WTC11 (cell line): ENCODE measurements around the gene ZXDC. TPM values are rescaled to one million over a fixed set of nuclear protein-coding genes. Genes with fewer than 3 reads are reported as not detected.

Source experiments
- ATAC-seq: fragments of 200-7000 bp; cut with Tn5 transposase; 2 replicates; pipeline ENCODE4 v1.10.0; 2021; ENCODE audit warnings: mild to moderate bottlenecking, moderate library complexity
- CTCF ChIA-PET: fragments of 300-600 bp; sonication (Branson Sonifier 250); formaldehyde crosslinking; loops from one replicate; lab custom pipeline; 2021; ENCODE audit warnings: antibody characterized with exemption; lab: Charles Lee
- POLR2A ChIA-PET: fragments of 350-600 bp; sonication (Branson Sonifier 250); formaldehyde crosslinking; loops from one replicate; lab custom pipeline; 2021; ENCODE audit warnings: antibody characterized with exemption; lab: Charles Lee
- DNase-seq: peaks from one replicate; pipeline ENCODE4 v3.0.0; 2021; ENCODE audit warnings: low spot score
- H3K27ac Mint-ChIP-seq: 2 replicates; pipeline ENCODE4 v1.8.0; 2021; ENCODE audit warnings: mixed read lengths
- H3K27me3 Mint-ChIP-seq: 2 replicates; pipeline ENCODE4 v1.8.0; 2021; ENCODE audit warnings: low read depth, mild to moderate bottlenecking, moderate library complexity, mixed read lengths
- H3K36me3 Mint-ChIP-seq: 2 replicates; pipeline ENCODE4 v1.8.0; 2021; ENCODE audit warnings: mixed read lengths
- H3K4me1 Mint-ChIP-seq: 2 replicates; pipeline ENCODE4 v1.8.0; 2022; ENCODE audit warnings: mixed read lengths
- H3K4me3 Mint-ChIP-seq: 2 replicates; pipeline ENCODE4 v1.8.0; 2021; ENCODE audit warnings: mild to moderate bottlenecking, moderate library complexity, mixed read lengths
- H3K9me3 Mint-ChIP-seq: 2 replicates; pipeline ENCODE4 v1.8.0; 2021; ENCODE audit warnings: mixed read lengths
- ARID4B ChIP-seq: sonication (generic); formaldehyde crosslinking; IDR thresholded peaks from 2 replicates; pipeline ENCODE4 v1.8.0; 2023; ENCODE audit warnings: missing genetic modification reagents, mild to moderate bottlenecking, borderline replicate concordance
- CBFB ChIP-seq: sonication (generic); formaldehyde crosslinking; IDR thresholded peaks from 2 replicates; pipeline ENCODE4 v1.8.1; 2022; ENCODE audit warnings: mild to moderate bottlenecking, low read depth, missing genetic modification reagents
- CREB1 ChIP-seq: sonication (generic); formaldehyde crosslinking; IDR thresholded peaks from 2 replicates; pipeline ENCODE4 v1.8.0; 2023; ENCODE audit warnings: mild to moderate bottlenecking, missing genetic modification reagents
- ELF4 ChIP-seq: sonication (generic); formaldehyde crosslinking; IDR thresholded peaks from 2 replicates; pipeline ENCODE4 v1.8.1; 2022; ENCODE audit warnings: low read depth, mild to moderate bottlenecking, moderate library complexity, missing genetic modification reagents
- FOXJ3 ChIP-seq: sonication (generic); formaldehyde crosslinking; IDR thresholded peaks from 2 replicates; pipeline ENCODE4 v1.9.0; 2021; ENCODE audit warnings: missing genetic modification reagents, mild to moderate bottlenecking, borderline replicate concordance
- FOXK1 ChIP-seq: sonication (generic); formaldehyde crosslinking; IDR thresholded peaks from 2 replicates; pipeline ENCODE4 v1.8.0; 2022; ENCODE audit warnings: mild to moderate bottlenecking, moderate library complexity, missing genetic modification reagents
- GTF2I ChIP-seq: fragments of 250-450 bp; sonication (Bioruptor Pico); conservative IDR thresholded peaks from 2 replicates; pipeline ENCODE4 v1.4.0; 2021; ENCODE audit warnings: mild to moderate bottlenecking
- IRF2 ChIP-seq: sonication (generic); formaldehyde crosslinking; IDR thresholded peaks from 2 replicates; pipeline ENCODE4 v1.8.0; 2022; ENCODE audit warnings: low read depth, missing genetic modification reagents, borderline replicate concordance
- KAT7 ChIP-seq: sonication (generic); formaldehyde crosslinking; IDR thresholded peaks from 2 replicates; pipeline ENCODE4 v1.8.1; 2023; ENCODE audit warnings: missing genetic modification reagents, mild to moderate bottlenecking, borderline replicate concordance
- MLX ChIP-seq: sonication (generic); formaldehyde crosslinking; IDR thresholded peaks from 2 replicates; pipeline ENCODE4 v1.8.1; 2023; ENCODE audit warnings: mild to moderate bottlenecking, missing genetic modification reagents, moderate library complexity
- MYBL2 ChIP-seq: sonication (generic); formaldehyde crosslinking; IDR thresholded peaks from 2 replicates; pipeline ENCODE4 v1.8.1; 2023; ENCODE audit warnings: mild to moderate bottlenecking, moderate library complexity, missing genetic modification reagents
- NFE2L1 ChIP-seq: sonication (generic); formaldehyde crosslinking; IDR thresholded peaks from 2 replicates; pipeline ENCODE4 v1.8.1; 2023; ENCODE audit warnings: missing genetic modification reagents
- NFYB ChIP-seq: sonication (generic); formaldehyde crosslinking; conservative IDR thresholded peaks from 2 replicates; pipeline ENCODE4 v1.8.0; 2022; ENCODE audit warnings: low read depth, missing genetic modification reagents
- NR1H2 ChIP-seq: sonication (generic); formaldehyde crosslinking; IDR thresholded peaks from 2 replicates; pipeline ENCODE4 v1.9.0; 2021; ENCODE audit warnings: mild to moderate bottlenecking, moderate library complexity, missing genetic modification reagents
- PREB ChIP-seq: sonication (generic); formaldehyde crosslinking; IDR thresholded peaks from 2 replicates; pipeline ENCODE4 v1.8.1; 2022; ENCODE audit warnings: mild to moderate bottlenecking, missing genetic modification reagents, moderate library complexity, borderline replicate concordance
- SMAD3 ChIP-seq: sonication (generic); formaldehyde crosslinking; IDR thresholded peaks from 2 replicates; pipeline ENCODE4 v1.8.0; 2022; ENCODE audit warnings: missing genetic modification reagents, mild to moderate bottlenecking, borderline replicate concordance
- SOX15 ChIP-seq: fragments of 250-450 bp; sonication (Bioruptor Pico); IDR thresholded peaks from 2 replicates; pipeline ENCODE4 v1.9.0; 2021; ENCODE audit warnings: mild to moderate bottlenecking
- TP53 ChIP-seq: sonication (generic); formaldehyde crosslinking; IDR thresholded peaks from 2 replicates; pipeline ENCODE4 v1.8.1; 2023; ENCODE audit warnings: mild to moderate bottlenecking, missing genetic modification reagents
- ZBTB21 ChIP-seq: sonication (generic); formaldehyde crosslinking; IDR thresholded peaks from 2 replicates; pipeline ENCODE4 v1.8.1; 2023; ENCODE audit warnings: mild to moderate bottlenecking, missing genetic modification reagents, borderline replicate concordance
- ZBTB43 ChIP-seq: sonication (generic); formaldehyde crosslinking; IDR thresholded peaks from 2 replicates; pipeline ENCODE4 v1.8.1; 2023; ENCODE audit warnings: mild to moderate bottlenecking, missing genetic modification reagents
- ZNF423 ChIP-seq: fragments of 250-450 bp; sonication (Bioruptor Pico); IDR thresholded peaks from 2 replicates; pipeline ENCODE4 v2.1.2; 2022; ENCODE audit warnings: mild to moderate bottlenecking, moderate library complexity
- ZNF512 ChIP-seq: sonication (generic); formaldehyde crosslinking; IDR thresholded peaks from 2 replicates; pipeline ENCODE4 v1.8.1; 2022; ENCODE audit warnings: missing genetic modification reagents, borderline replicate concordance
- total RNA-seq: library from RNA; stranded (reverse); gene quantifications from 3 replicates; pipeline ENCODE4 v1.2.3, GENCODE V29; 2021

The ZXDC gene
- total RNA-seq, 1 experiment from 2014 or later, result 34.7 TPM

- TF ChIP-seq ZBTB43 (CRISPR knock-in tag), result no peak
- TF ChIP-seq MLX (CRISPR knock-in tag), result no peak
- TF ChIP-seq CBFB (CRISPR knock-in tag), result no peak
- TF ChIP-seq KAT7 (CRISPR knock-in tag), result no peak
- TF ChIP-seq SMAD3 (CRISPR knock-in tag), result no peak
- TF ChIP-seq ZBTB21 (CRISPR knock-in tag), result no peak
- TF ChIP-seq ELF4 (CRISPR knock-in tag), result no peak
- no peak for TF ChIP-seq ZNF423 (CRISPR knock-in tag)
- TF ChIP-seq ZNF512, result no peak
- no peak for TF ChIP-seq MYBL2 (CRISPR knock-in tag)
Measured at GRCh38 chr3:126442856-126443242, 32.8 kb downstream of the ZXDC start (continued).

GRCh38 chr3:126442094-126442855 is 33.4 kb downstream of the ZXDC start:
- DNase-seq (no peak), ATAC-seq (no peak)
- no peak overlapping the region for H3K4me3 Mint-ChIP-seq
- no peak for TF ChIP-seq PREB (CRISPR knock-in tag)
- no peak for TF ChIP-seq FOXK1
- no peak for TF ChIP-seq ARID4B (CRISPR knock-in tag)
- no peak for TF ChIP-seq MYBL2 (CRISPR knock-in tag)
- no peak for TF ChIP-seq NFE2L1 (CRISPR knock-in tag)
- no peak for TF ChIP-seq GTF2I (CRISPR knock-in tag)
- TF ChIP-seq TP53 (CRISPR knock-in tag), result no peak
- TF ChIP-seq ZNF512, result no peak
- no peak for TF ChIP-seq FOXJ3
- TF ChIP-seq NR1H2 (CRISPR knock-in tag), result no peak
- no peak for TF ChIP-seq ELF4 (CRISPR knock-in tag)
- no peak for TF ChIP-seq SOX15 (CRISPR knock-in tag)
- TF ChIP-seq CREB1 (CRISPR knock-in tag), result no peak
- TF ChIP-seq NFYB (CRISPR knock-in tag), result no peak
- no peak for TF ChIP-seq ZNF423 (CRISPR knock-in tag)
- no peak for TF ChIP-seq IRF2 (CRISPR knock-in tag)
- H3K27ac Mint-ChIP-seq, result peak overlapping the region; percentile 33; the same call in 1 of the 2 replicates
- H3K9me3 Mint-ChIP-seq, result no peaks in the 10 kb centered on the region
- H3K27me3 Mint-ChIP-seq, result no peaks in the 10 kb centered on the region
- H3K36me3 Mint-ChIP-seq, result peaks cover 12% of the 10 kb centered on the region; the same call in 1 of the 2 replicates
- ChIA-PET POLR2A (no interaction called here), CTCF (interaction anchor here (1.1 to 1.5 kb wide), 3 partner anchors 8 to 308 kb away, joined by 3 read pairs; no protein-coding TSS in a partner anchor)
- peaks cover 33% of the 10 kb centered on the region for H3K4me1 Mint-ChIP-seq
